Astrocyte of the spinal cord (primary cell): ENCODE measurements around the gene FOXRED2.

ENCODE experiments used
- DNase-seq: peaks from one replicate; pipeline ENCODE4 v3.0.0; 2011; ENCODE audit warnings: low read depth, low spot score
- H3K4me3 ChIP-seq: 2 replicates; pipeline ENCODE4 v1.5.1; 2011; ENCODE audit warnings: low read depth, mild to moderate bottlenecking, low read length, moderate library complexity
- CTCF ChIP-seq: IDR thresholded peaks from 2 replicates; pipeline ENCODE4 v1.5.1; 2012; ENCODE audit warnings: low read depth, mild to moderate bottlenecking, low read length, inconsistent platforms
- in situ Hi-C: cut with HindIII; loops from 2 replicates; pipeline ENCODE4 v1.10.0; 2017; ENCODE audit warnings: low sequenced_read_pairs

Gene FOXRED2

GRCh38 chr22:36465232-36466021, 41.4 kb downstream of the FOXRED2 start:
- no peak overlapping the region for H3K4me3 ChIP-seq
- DNase-seq = peak; percentile 93
- no peak for TF ChIP-seq CTCF
- in situ Hi-C loops = no loop called here

- no peak for DNase-seq
- no peak overlapping the region for H3K4me3 ChIP-seq
- no peak for TF ChIP-seq CTCF
- in situ Hi-C loops = no loop called here
Observed at GRCh38 chr22:36464715-36465231, 42.1 kb downstream of the FOXRED2 start.

- no peak overlapping the region for H3K4me3 ChIP-seq
- in situ Hi-C loops = no loop called here
- DNase-seq = no peak
- TF ChIP-seq CTCF = no peak
Observed at GRCh38 chr22:36463783-36464184, 43.1 kb downstream of the FOXRED2 start.

GRCh38 chr22:36461665-36462649, 44.9 kb downstream of the FOXRED2 start:
- no peak for TF ChIP-seq CTCF
- in situ Hi-C loops = no loop called here
- peak; percentile 95 for DNase-seq
- no peak overlapping the region for H3K4me3 ChIP-seq

- in situ Hi-C loops = no loop called here
- TF ChIP-seq CTCF = no peak
- DNase-seq = no peak
- H3K4me3 ChIP-seq = no peak overlapping the region
Observed at GRCh38 chr22:36460202-36460601, 46.6 kb downstream of the FOXRED2 start.

- TF ChIP-seq CTCF = no peak
- H3K4me3 ChIP-seq = no peak overlapping the region
- in situ Hi-C loops = no loop called here
- DNase-seq = peak; percentile 29
Observed at GRCh38 chr22:36457688-36458450, 49.0 kb downstream of the FOXRED2 start.
